HUES48 (cell line): Measurements from ENCODE around the gene CEBPB.
"Not testable (repeated sequence)": the region's sequence is repeated elsewhere in the genome, so short reads cannot be mapped to it uniquely, and the experiment has no call there.

ENCODE experiments used
- H3K27ac ChIP-seq: one replicate; pipeline ENCODE4 v1.7.0; 2013; ENCODE audit warnings: low read depth, low read length, inconsistent platforms
- H3K27me3 ChIP-seq: 2 replicates; pipeline ENCODE4 v1.6.1; 2013; ENCODE audit warnings: mild to moderate bottlenecking, low read length; ENCODE audit not compliant: control insufficient read depth, insufficient read depth
- H3K36me3 ChIP-seq: 2 replicates; pipeline ENCODE4 v1.6.1; 2013; ENCODE audit warnings: low read length; ENCODE audit not compliant: control insufficient read depth, insufficient read depth
- H3K4me1 ChIP-seq: 2 replicates; pipeline ENCODE4 v1.6.1; 2013; ENCODE audit warnings: mild to moderate bottlenecking, low read length; ENCODE audit not compliant: control insufficient read depth, insufficient read depth
- H3K4me3 ChIP-seq: 2 replicates; pipeline ENCODE4 v1.5.1; 2013; ENCODE audit warnings: mild to moderate bottlenecking, low read depth, low read length
- H3K9ac ChIP-seq: 2 replicates; pipeline ENCODE4 v1.6.1; 2013; ENCODE audit warnings: mild to moderate bottlenecking, low read depth, low read length, moderate library complexity
- H3K9me3 ChIP-seq: 2 replicates; pipeline ENCODE4 v1.6.1; 2013; ENCODE audit warnings: low read length; ENCODE audit not compliant: control insufficient read depth, insufficient read depth

The CEBPB gene

DNA sequence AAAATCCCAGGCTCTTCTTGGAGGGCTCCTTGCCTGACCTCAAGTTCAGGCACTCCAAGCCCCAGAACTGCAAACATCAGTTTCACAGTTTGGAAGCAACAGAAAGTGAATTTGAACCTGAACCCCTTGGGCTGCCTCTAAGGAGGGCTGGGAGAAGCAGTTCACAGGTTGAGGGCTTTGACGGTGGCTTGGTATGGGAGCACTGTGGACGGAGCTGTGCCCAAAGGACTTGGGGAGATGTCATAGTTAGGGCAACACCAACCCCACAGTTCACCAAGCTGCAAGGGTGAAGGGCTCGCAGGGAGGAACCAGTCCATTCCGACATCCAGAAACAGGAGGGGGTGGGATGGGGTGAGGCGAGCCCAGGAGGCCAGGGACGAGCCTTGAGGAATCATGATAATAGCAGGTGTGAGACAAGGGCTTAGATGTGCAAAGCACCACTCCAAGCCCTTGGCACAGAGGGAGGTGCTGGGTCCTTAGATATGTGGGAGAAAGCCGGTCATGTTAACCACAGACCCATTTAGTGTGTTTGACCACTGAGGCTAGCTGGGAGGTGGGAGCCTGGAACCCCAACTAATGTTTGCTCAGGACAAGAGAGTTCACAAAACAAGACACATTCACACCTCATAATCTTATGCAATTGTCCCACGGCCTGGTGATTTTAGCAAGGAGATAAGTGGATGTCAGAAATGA lies 4.3 kb downstream of the CEBPB start:
- Histone ChIP-seq H3K27me3 (no peaks in the 10 kb centered on the region), H3K9me3 (peaks cover 4% of the 10 kb centered on the region), H3K36me3 (no peaks in the 10 kb centered on the region), H3K27ac (no peak overlapping the region), H3K4me3 (no peak overlapping the region), H3K4me1 (peaks cover 28% of the 10 kb centered on the region), H3K9ac (no peak overlapping the region)

DNA sequence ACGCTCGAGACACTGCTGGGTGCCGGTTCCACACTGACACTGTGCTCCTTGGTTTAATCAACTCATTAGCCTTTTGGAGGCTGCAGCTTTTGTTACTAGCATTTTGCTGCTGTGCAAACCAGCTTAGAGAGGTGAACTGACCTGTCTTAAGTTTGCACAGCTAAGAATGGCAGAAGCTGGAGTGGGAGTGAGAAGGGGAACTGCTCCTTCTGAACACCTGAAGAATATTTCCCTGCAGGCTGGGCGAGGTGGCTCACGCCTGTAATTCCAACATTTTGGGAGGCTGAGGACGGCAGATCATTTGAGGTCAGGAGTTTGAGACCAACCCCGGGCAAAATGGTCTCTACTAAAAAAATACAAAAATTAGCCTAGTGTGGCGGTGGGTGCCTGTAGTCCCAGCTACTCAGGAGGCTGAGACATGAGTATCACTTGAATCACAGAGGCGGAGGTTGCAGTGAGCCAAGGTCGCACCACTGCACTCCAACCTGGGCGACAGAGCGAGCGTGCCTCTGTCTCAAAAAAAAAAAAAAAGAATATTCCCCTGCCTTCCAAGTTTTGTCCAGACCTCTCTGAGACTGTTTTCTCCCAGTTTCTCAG lies 5.0 kb downstream of the CEBPB start:
- Histone ChIP-seq H3K9ac (no peak overlapping the region), H3K4me1 (peaks cover 33% of the 10 kb centered on the region), H3K27ac (no peak overlapping the region), H3K9me3 (peaks cover 4% of the 10 kb centered on the region), H3K36me3 (no peaks in the 10 kb centered on the region), H3K27me3 (no peaks in the 10 kb centered on the region), H3K4me3 (no peak overlapping the region)

GRCh38 chr20:50196248-50196647 lies 5.6 kb downstream of the CEBPB start:
- H3K27ac ChIP-seq = no peak overlapping the region

DNA sequence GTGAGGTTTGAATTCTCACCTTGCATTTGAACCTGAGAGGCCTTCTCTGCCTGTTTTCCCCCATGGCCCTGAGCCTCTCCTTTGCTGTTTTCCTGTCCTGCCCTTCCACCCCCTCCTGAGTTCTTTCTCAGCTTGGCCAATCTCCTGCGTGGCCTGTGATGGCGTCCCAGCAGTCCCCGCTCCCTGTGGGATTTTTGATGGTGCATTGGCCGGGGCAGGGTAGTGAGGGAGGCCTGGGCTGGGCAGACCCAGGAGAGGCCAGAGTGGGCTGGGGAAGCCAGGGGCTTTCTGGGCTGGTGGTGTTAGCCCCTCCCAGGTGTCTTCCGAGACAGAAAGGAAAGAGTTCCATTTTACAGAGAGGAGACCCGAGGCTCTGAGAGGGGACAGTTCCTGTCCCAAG lies 6.3 kb downstream of the CEBPB start:
- H3K9me3 ChIP-seq = peaks cover 4% of the 10 kb centered on the region
- no peak overlapping the region for H3K9ac ChIP-seq
- H3K4me3 ChIP-seq = no peak overlapping the region
- H3K27me3 ChIP-seq = no peaks in the 10 kb centered on the region
- no peak overlapping the region for H3K27ac ChIP-seq
- H3K36me3 ChIP-seq = no peaks in the 10 kb centered on the region
- peaks cover 33% of the 10 kb centered on the region for H3K4me1 ChIP-seq

More at GRCh38 chr20:50196248-50196647, 5.6 kb downstream of the CEBPB start:
- H3K36me3 ChIP-seq = no peaks in the 10 kb centered on the region
- no peak overlapping the region for H3K9ac ChIP-seq
- H3K9me3 ChIP-seq = peaks cover 4% of the 10 kb centered on the region
- no peak overlapping the region for H3K4me3 ChIP-seq
- peaks cover 33% of the 10 kb centered on the region for H3K4me1 ChIP-seq
- H3K27me3 ChIP-seq = no peaks in the 10 kb centered on the region

DNA sequence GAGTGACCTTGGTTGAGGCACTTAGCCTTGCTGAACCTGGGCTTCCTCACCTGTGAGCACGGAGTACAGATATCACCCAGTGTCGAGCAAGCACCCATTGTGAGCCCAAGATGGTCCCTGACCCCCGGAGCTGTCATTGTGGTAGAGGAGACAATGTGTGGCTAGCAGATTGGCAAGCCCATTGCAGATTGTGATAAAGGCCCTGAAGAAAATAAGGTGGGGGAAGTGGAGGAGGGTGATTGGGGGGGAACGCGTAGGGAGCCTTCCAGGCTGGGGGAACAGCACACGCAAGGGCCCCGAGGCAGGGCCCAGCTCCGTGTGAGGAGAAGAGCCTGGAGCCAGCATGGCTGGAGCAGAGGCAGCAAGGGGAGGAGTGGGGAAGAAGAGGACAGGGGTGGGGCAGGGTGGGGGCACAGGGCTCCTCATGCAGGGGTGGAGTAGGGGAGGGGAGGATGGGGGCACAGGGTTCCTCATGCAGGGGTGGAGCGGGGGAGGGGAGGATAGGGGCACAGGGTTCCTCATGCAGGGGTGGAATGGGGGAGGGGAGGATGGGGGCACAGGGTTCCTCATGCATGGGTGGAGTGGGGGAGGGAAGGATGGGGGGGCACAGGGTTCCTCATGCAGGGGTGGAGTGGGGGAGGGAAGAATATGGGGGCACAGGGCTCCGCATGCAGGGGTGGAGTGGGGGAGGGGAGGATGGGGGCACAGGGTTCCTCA lies 7.0 kb downstream of the CEBPB start:
- Histone ChIP-seq H3K4me1 (peaks cover 32% of the 10 kb centered on the region), H3K9me3 (peaks cover 4% of the 10 kb centered on the region), H3K9ac (no peak overlapping the region), H3K4me3 (no peak overlapping the region), H3K36me3 (no peaks in the 10 kb centered on the region), H3K27ac (no peak overlapping the region), H3K27me3 (no peaks in the 10 kb centered on the region)

DNA sequence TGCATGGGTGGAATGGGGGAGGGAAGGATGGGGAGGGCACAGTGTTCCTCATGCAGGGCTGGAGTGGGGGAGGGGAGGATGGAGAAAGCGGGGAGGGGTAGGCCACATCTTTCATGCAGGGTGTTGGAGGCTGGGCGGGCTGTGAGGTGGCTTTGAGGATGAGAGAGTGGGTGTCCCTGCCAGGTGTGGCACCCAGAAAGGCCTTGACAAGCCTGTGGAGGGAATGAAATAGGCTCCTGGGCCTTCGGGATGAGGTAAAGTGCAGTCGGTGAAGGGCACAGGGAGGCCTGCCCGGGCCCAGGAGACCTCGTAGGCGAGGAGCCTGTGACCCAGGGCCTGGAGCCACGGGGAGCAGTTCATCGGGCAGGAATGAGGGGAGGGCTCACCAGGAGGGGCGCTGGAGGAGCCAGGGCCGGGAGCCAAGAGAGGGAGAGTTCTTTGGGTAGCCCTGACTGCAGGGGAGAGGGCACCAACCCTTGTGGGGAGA lies 7.6 kb downstream of the CEBPB start:
- H3K27me3 ChIP-seq = no peaks in the 10 kb centered on the region
- peaks cover 26% of the 10 kb centered on the region for H3K4me1 ChIP-seq
- H3K4me3 ChIP-seq = no peak overlapping the region
- peaks cover 4% of the 10 kb centered on the region for H3K9me3 ChIP-seq
- no peaks in the 10 kb centered on the region for H3K36me3 ChIP-seq
- no peak overlapping the region for H3K27ac ChIP-seq
- no peak overlapping the region for H3K9ac ChIP-seq

DNA sequence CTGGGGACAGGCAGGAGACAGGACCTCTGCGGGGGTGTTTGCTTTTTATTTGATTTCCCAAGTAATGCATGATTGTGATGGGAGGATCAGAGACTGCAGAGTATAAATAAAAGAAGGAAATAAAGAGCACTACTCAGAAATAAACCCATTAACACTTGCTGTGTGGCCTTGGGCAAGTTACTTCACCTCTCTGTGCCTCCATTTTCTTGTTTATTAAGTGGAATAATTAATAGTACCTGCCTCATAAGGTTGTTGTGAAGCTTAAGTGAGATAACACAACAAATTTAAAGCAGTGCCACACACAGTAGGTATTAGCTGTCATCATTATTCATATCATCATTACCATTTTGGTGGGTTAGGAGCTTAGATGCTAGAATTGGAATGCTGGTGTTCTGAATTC lies 8.1 kb downstream of the CEBPB start:
- Histone ChIP-seq H3K27ac (no peak overlapping the region), H3K27me3 (no peaks in the 10 kb centered on the region), H3K36me3 (no peaks in the 10 kb centered on the region), H3K9me3 (peaks cover 4% of the 10 kb centered on the region), H3K4me3 (no peak overlapping the region), H3K9ac (no peak overlapping the region), H3K4me1 (peaks cover 21% of the 10 kb centered on the region)

GRCh38 chr20:50199703-50200102 lies 9.1 kb downstream of the CEBPB start:
- H3K9ac ChIP-seq = no peak overlapping the region
- no peaks in the 10 kb centered on the region for H3K27me3 ChIP-seq
- peaks cover 8% of the 10 kb centered on the region for H3K9me3 ChIP-seq
- peak overlapping the region; percentile 59 for H3K27ac ChIP-seq
- H3K4me1 ChIP-seq = peaks cover 11% of the 10 kb centered on the region
- H3K4me3 ChIP-seq = no peak overlapping the region
- H3K36me3 ChIP-seq = no peaks in the 10 kb centered on the region

DNA sequence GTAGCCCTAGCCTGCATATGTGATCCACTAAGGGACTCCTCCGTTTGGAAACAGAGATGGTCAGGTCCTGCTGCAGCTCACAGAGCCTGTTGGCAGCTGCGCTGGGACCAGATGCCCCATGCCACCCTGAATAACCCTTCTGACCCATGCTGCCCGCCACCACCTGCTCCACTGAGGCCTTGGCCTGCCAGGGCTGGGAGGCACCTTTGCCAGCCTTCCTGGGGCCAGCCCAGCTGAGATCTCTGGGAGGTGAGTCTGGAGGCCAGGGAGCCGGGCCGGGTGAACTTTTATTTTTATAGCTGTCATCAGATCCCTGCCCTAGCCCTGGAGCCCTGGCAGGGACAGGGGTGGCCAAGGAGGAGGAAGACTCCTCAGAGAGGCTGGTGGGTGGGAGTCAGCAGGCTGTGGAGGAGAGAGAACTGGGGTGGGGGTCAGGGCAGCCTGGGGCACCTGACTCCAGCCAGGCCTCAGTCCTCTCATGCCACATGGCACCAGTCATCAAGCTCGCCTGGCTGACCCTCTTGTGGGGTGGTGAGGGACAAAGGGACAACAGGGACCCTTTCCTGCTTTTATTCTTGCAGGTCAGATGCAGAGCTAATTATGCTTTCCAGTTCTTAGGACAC lies 10.0 kb downstream of the CEBPB start:
- H3K9ac ChIP-seq = no peak overlapping the region
- H3K9me3 ChIP-seq = peaks cover 8% of the 10 kb centered on the region
- no peaks in the 10 kb centered on the region for H3K27me3 ChIP-seq
- H3K36me3 ChIP-seq = no peaks in the 10 kb centered on the region
- H3K27ac ChIP-seq = peak overlapping the region; percentile 59
- H3K4me1 ChIP-seq = peaks cover 6% of the 10 kb centered on the region
- no peak overlapping the region for H3K4me3 ChIP-seq

GRCh38 chr20:50201710-50202109 lies 11.1 kb downstream of the CEBPB start:
- not testable (repeated sequence) for H3K9ac ChIP-seq, H3K36me3 ChIP-seq, H3K4me1 ChIP-seq, H3K9me3 ChIP-seq, H3K27ac ChIP-seq, H3K4me3 ChIP-seq, H3K27me3 ChIP-seq

DNA sequence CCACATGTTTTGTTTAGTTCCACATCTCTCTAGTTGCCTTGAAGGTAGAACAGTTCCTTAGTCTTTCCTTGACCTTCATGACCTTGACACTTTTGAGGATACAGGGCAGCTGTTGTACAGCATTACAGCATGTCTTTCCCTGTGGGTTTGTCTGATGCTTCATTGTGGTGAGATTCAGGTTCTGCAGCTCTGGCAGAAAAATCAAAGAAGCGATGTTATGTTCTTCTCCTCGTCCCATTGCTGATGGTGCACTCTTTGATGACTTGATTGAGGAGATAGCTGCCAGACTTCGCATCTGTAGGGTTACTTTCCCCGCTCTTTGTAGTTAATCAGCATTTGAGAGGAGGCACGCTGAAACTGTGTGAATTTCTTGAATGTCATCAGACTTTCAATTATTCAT lies 12.0 kb downstream of the CEBPB start:
- Histone ChIP-seq H3K36me3 (no peaks in the 10 kb centered on the region), H3K27me3 (no peaks in the 10 kb centered on the region), H3K4me1 (peaks cover 6% of the 10 kb centered on the region), H3K9ac (no peak overlapping the region), H3K9me3 (peaks cover 8% of the 10 kb centered on the region), H3K4me3 (no peak overlapping the region), H3K27ac (no peak overlapping the region)
